OCI-LY7 (cell line): ENCODE results near the gene ZNF750. TPM values are rescaled to one million over a fixed set of nuclear protein-coding genes. Genes with fewer than 3 reads are reported as not detected.

ENCODE experiments used
- BruUV-seq: library from RNA; stranded (reverse); fragments of 400-500 nt; replicated peaks from 2 replicates; lab custom pipeline; 2021; lab: Mats Ljungman, UMichigan
- CTCF ChIA-PET: fragments of 300-600 bp; sonication (Branson Sonifier 250); formaldehyde crosslinking; loops from one replicate; lab custom pipeline; 2022; ENCODE audit warnings: antibody characterized with exemption; ENCODE audit not compliant: unreplicated experiment; lab: Charles Lee
- POLR2A ChIA-PET: fragments of 300-600 bp; sonication (Branson Sonifier 250); formaldehyde crosslinking; loops from one replicate; lab custom pipeline; 2022; ENCODE audit warnings: antibody characterized with exemption; lab: Charles Lee
- DNase-seq: peaks from one replicate; pipeline ENCODE4 v3.0.0-alpha.2; 2015; ENCODE audit warnings: low spot score
- H2AFZ ChIP-seq: fragments of 200-600 bp; sonication (generic), shearing (Covaris generic); 2 replicates; pipeline ENCODE4 v1.6.1; 2014; ENCODE audit warnings: mild to moderate bottlenecking, antibody characterized with exemption, low read length, moderate library complexity
- H3K27ac ChIP-seq: fragments of 200-600 bp; sonication (generic); 2 replicates; pipeline ENCODE4 v1.5.1; 2014; ENCODE audit warnings: mixed run types, low read depth, mild to moderate bottlenecking, moderate library complexity, low read length, inconsistent platforms; ENCODE audit not compliant: poor library complexity, severe bottlenecking
- H3K36me3 ChIP-seq: fragments of 200-600 bp; sonication (generic); 2 replicates; pipeline ENCODE4 v1.6.1; 2014; ENCODE audit warnings: mild to moderate bottlenecking, antibody characterized with exemption, low read length, moderate library complexity, mixed read lengths; ENCODE audit not compliant: insufficient read depth
- H3K4me1 ChIP-seq: fragments of 200-600 bp; sonication (generic); 2 replicates; pipeline ENCODE4 v1.5.1; 2014; ENCODE audit warnings: mild to moderate bottlenecking, low read length; ENCODE audit not compliant: insufficient read depth, poor library complexity, severe bottlenecking
- H3K4me2 ChIP-seq: fragments of 200-600 bp; sonication (generic); 2 replicates; pipeline ENCODE4 v1.6.1; 2014; ENCODE audit warnings: mild to moderate bottlenecking, low read length
- H3K4me3 ChIP-seq: fragments of 200-600 bp; sonication (generic); 2 replicates; pipeline ENCODE4 v1.5.1; 2014; ENCODE audit warnings: mild to moderate bottlenecking, low read depth, low read length; ENCODE audit not compliant: poor library complexity, severe bottlenecking
- H3K79me2 ChIP-seq: fragments of 200-600 bp; sonication (generic); 2 replicates; pipeline ENCODE4 v1.6.1; 2016; ENCODE audit warnings: low read depth, mild to moderate bottlenecking, low read length, moderate library complexity, mixed read lengths; ENCODE audit not compliant: insufficient read depth
- H3K9me2 ChIP-seq: fragments of 200-600 bp; sonication (generic); 2 replicates; pipeline ENCODE4 v1.6.1; 2016; ENCODE audit warnings: mild to moderate bottlenecking, low read length, mixed read lengths; ENCODE audit not compliant: insufficient read depth
- H3K9me3 ChIP-seq: fragments of 200-600 bp; sonication (generic); 2 replicates; pipeline ENCODE4 v1.6.1; 2014; ENCODE audit warnings: mild to moderate bottlenecking, mixed run types, low read length, mixed read lengths
- H4K20me1 ChIP-seq: fragments of 200-600 bp; sonication (generic); 2 replicates; pipeline ENCODE4 v1.6.1; 2014; ENCODE audit warnings: mild to moderate bottlenecking, antibody characterized with exemption, low read length, moderate library complexity, mixed read lengths; ENCODE audit not compliant: insufficient read depth
- CTCF ChIP-seq: fragments of 200-600 bp; sonication (generic); conservative IDR thresholded peaks from 2 replicates; pipeline ENCODE4 v1.5.1; 2014; ENCODE audit warnings: mild to moderate bottlenecking, antibody characterized with exemption, low read length, moderate library complexity, mixed read lengths
- EZH2phosphoT487 ChIP-seq: fragments of 200-600 bp; sonication (generic); IDR thresholded peaks from 2 replicates; pipeline ENCODE4 v1.6.1; 2018; ENCODE audit warnings: low read depth, borderline replicate concordance, mild to moderate bottlenecking, mixed run types, antibody characterized with exemption, low read length, moderate library complexity, mixed read lengths
- intact Hi-C: fragments of 100-400 bp; cut with micrococcal nuclease; formaldehyde crosslinking; loops from one replicate; pipeline ENCODE4 v1.10.0; 2022; ENCODE audit not compliant: unreplicated experiment
- total RNA-seq, 2 experiments: library from RNA; depleted of rRNA in 1 of 2; stranded (reverse); fragments of >200 nt in 1 of 2; shearing (Covaris generic) in 1 of 2; gene quantifications; 2 replicates each; pipeline ENCODE4 v1.2.3, GENCODE V29; 2014 to 2022

The ZNF750 gene
- total RNA-seq, 2 experiments from 2014 or later = not detected

DNA sequence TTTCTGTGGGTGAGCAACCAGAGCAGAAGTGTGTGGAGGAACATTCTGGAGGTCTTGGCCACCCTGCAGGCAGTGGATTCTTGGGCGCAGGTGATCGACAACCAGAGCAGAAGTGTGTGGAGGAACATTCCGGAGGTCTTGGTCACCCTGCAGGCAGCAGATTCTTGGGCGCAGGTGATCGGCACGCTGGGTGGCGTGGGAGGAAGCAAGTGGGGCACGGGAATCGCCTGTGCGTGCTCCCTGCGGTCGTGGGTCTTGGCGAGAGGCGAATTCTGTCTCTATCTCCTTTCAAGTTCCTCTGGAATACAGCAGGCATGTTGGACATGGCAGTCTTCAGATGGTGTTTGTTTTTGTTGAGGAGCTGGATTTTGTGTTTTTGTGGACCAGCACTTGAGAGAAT lies 30.7 kb upstream of the ZNF750 start:
- no peak for DNase-seq
- Histone ChIP-seq H2AFZ (no peak overlapping the region), H3K79me2 (peaks cover 4% of the 10 kb centered on the region; the same call in 1 of the 2 replicates), H3K4me1 (peaks cover 83% of the 10 kb centered on the region), H3K4me3 (peak overlapping the region; percentile 47), H3K9me2 (no peaks in the 10 kb centered on the region), H3K4me2 (peak overlapping the region; percentile 65), H3K9me3 (no peaks in the 10 kb centered on the region), H3K36me3 (peaks cover 23% of the 10 kb centered on the region), H4K20me1 (peaks cover 3% of the 10 kb centered on the region; the same call in 1 of the 2 replicates), H3K27ac (peak overlapping the region; percentile 95)
- POLR2A ChIA-PET = interaction anchor here (0.7 to 4.8 kb wide), 2 partner anchors 14 to 54 kb away, joined by 4 to 19 read pairs; no protein-coding TSS in a partner anchor
- TF ChIP-seq CTCF = no peak
- TF ChIP-seq EZH2phosphoT487 = no peak
- CTCF ChIA-PET = interaction anchor here (1.0 to 2.5 kb wide), 3 partner anchors 10 to 47 kb away, joined by 3 to 16 read pairs (median 6); no protein-coding TSS in a partner anchor
- intact Hi-C loops = loop anchor here (2.0 to 5.0 kb wide), 2 partner anchors 182 to 518 kb away; no protein-coding TSS in a partner anchor
- no TSS peak for BruUV-seq

DNA sequence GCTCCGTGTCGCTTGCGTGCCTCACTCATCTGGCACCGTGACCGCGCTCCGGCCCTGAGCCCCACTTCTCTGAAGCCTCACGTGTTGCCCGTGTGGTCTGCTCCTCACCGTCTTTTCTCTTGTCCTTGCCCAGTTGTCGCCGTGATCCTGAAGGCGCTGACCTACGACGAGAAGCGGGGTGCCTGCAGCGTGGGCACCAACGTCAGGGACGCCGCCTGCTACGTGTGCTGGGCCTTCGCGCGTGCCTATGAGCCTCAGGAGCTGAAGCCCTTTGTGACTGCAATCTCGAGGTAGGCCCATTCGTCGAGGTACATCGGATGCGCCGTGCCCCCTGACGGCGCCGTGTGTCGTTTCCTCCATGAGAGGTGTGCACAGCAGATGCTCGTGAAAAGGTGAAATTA lies 30.3 kb upstream of the ZNF750 start:
- ChIA-PET CTCF (interaction anchor here (1.0 to 2.5 kb wide), 3 partner anchors 9 to 48 kb away, joined by 3 to 16 read pairs (median 6); no protein-coding TSS in a partner anchor), POLR2A (interaction anchor here (0.7 to 4.8 kb wide), 2 partner anchors 15 to 53 kb away, joined by 4 to 19 read pairs; no protein-coding TSS in a partner anchor)
- TF ChIP-seq EZH2phosphoT487 (no peak), CTCF (no peak)
- Histone ChIP-seq H3K4me1 (peaks cover 87% of the 10 kb centered on the region), H3K9me2 (no peaks in the 10 kb centered on the region), H2AFZ (no peak overlapping the region), H4K20me1 (peaks cover 7% of the 10 kb centered on the region; the same call in 1 of the 2 replicates), H3K4me3 (peak overlapping the region; percentile 47), H3K27ac (peak overlapping the region; percentile 95), H3K79me2 (peaks cover 4% of the 10 kb centered on the region; the same call in 1 of the 2 replicates), H3K9me3 (no peaks in the 10 kb centered on the region), H3K36me3 (peaks cover 19% of the 10 kb centered on the region), H3K4me2 (peak overlapping the region; percentile 65)
- BruUV-seq = no TSS peak
- no peak for DNase-seq
- intact Hi-C loops = loop anchor here (2.0 to 5.0 kb wide), 2 partner anchors 183 to 518 kb away; no protein-coding TSS in a partner anchor

DNA sequence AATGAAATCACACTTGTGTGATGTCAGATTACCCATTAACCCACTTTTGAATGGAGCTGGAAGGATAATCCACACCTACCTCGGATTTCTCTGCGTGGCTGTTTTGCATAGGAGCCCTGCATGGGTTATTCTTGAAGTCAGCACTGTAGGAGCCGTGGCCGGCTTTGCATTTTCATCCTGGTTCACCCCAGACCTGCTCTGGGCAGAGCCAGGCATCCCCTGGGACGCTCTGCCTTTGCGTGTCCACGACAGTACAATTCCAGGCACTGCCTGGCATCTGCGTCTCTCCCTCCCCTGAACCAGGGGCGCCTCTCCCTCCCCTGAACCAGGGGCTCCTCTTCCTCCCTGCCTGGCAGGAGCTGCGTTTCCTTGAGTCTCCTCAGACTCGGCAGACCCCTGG lies 29.7 kb upstream of the ZNF750 start:
- Histone ChIP-seq H3K36me3 (peaks cover 19% of the 10 kb centered on the region), H3K4me3 (peak overlapping the region; percentile 37)

More for the DNA sequence above, 29.7 kb upstream of the ZNF750 start:
- peak overlapping the region; percentile 95 for H3K27ac ChIP-seq
- TF ChIP-seq CTCF = no peak
- TF ChIP-seq EZH2phosphoT487 = no peak
- H3K9me3 ChIP-seq = no peaks in the 10 kb centered on the region
- peaks cover 4% of the 10 kb centered on the region; the same call in 1 of the 2 replicates for H3K79me2 ChIP-seq
- H4K20me1 ChIP-seq = peaks cover 8% of the 10 kb centered on the region; the same call in 1 of the 2 replicates
- H3K4me1 ChIP-seq = peaks cover 93% of the 10 kb centered on the region
- ChIA-PET POLR2A (interaction anchor here (1.0 to 4.8 kb wide), 3 partner anchors 15 to 162 kb away, joined by 3 to 19 read pairs (median 3); no protein-coding TSS in a partner anchor), CTCF (interaction anchor here (2.5 kb wide), 1 partner anchor 15 kb away, joined by 16 read pairs; no protein-coding TSS in a partner anchor)
- peak overlapping the region; percentile 65 for H3K4me2 ChIP-seq
- no peaks in the 10 kb centered on the region for H3K9me2 ChIP-seq
- H2AFZ ChIP-seq = no peak overlapping the region
- no TSS peak for BruUV-seq
- intact Hi-C loops = no loop called here
- peak; percentile 50 for DNase-seq
